Erythroblast (primary cell): ENCODE measurements around the gene ZMIZ1.

ENCODE experiments used
- GATA1 ChIP-seq: IDR thresholded peaks from 2 replicates; pipeline ENCODE4 v1.6.1; 2011; ENCODE audit warnings: low read depth, mild to moderate bottlenecking, control low read depth, low read length, moderate library complexity
- POLR2A ChIP-seq: IDR thresholded peaks from 2 replicates; pipeline ENCODE4 v1.6.1; 2011; ENCODE audit warnings: mild to moderate bottlenecking, low read length

DNA sequence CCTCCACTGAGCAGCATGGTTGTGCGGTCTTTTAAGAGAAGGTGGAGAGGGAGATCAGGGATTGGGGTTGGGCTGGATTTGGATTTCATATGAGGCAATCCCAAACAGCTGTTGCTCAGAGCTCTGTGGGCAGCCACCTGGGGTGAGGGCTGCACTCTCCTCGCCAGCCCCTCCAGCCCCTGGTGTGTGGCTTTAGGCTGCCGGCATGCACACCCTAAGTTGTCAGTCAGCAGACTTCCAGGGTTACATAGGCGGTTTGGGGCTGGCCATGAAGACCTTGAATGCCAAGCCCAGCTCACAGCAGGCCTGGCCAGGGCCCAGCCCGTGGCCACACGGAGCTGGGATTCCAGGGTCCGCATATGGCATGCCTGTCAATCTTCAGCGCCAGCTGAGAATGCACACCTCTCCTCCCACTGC, 54.8 kb downstream of the ZMIZ1 start:
- TF ChIP-seq POLR2A (no peak), GATA1 (no peak)
